Measurements from ENCODE around the gene ZNF408.

The ZNF408 gene

DNA sequence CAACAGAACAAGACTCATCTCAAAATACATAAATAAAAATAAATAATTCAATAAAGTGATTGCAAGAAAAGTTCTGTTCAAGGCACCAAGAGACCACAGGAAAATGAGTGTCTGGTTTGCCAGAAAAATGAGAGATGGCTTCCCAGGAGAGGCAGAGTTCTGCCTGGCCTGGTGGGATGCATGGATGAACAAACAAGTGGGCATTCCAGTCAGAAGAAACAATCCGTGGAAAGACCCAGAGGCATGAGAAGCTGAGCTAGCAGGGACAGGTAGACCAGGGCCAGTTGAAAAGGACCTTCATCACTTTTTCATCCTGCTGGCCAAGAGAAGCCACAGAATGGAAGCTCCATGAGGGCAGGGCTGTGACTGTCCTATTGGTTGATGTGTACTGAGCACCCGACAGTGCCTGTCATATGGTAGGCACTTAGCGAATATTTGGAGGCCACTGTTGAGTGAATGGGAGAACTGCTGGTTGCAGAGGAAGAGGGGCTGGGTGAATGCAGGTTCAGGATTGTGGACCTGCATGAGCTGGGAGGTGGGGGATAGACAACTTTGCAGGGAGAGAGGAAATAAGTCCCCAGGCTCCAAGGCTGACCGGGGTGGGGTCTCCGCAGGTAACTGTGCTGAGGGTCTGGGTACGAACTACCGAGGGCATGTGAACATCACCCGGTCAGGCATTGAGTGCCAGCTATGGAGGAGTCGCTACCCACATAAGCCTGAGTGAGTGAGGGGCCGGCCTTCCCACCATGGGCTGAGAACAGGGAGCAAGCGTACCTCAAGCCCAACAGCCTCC is 21.9 kb downstream of the ZNF408 start:
- DNase-seq (ENCODE audit: low read depth) = no peak
- no peak overlapping the region for H3K4me3 ChIP-seq (ENCODE audit: low read length)
- TF ChIP-seq, protein P1, sequence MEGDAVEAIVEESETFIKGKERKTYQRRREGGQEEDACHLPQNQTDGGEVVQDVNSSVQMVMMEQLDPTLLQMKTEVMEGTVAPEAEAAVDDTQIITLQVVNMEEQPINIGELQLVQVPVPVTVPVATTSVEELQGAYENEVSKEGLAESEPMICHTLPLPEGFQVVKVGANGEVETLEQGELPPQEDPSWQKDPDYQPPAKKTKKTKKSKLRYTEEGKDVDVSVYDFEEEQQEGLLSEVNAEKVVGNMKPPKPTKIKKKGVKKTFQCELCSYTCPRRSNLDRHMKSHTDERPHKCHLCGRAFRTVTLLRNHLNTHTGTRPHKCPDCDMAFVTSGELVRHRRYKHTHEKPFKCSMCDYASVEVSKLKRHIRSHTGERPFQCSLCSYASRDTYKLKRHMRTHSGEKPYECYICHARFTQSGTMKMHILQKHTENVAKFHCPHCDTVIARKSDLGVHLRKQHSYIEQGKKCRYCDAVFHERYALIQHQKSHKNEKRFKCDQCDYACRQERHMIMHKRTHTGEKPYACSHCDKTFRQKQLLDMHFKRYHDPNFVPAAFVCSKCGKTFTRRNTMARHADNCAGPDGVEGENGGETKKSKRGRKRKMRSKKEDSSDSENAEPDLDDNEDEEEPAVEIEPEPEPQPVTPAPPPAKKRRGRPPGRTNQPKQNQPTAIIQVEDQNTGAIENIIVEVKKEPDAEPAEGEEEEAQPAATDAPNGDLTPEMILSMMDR (conservative IDR thresholded peaks at IDR 0.05; ENCODE audit: low read length) = no peak

DNA sequence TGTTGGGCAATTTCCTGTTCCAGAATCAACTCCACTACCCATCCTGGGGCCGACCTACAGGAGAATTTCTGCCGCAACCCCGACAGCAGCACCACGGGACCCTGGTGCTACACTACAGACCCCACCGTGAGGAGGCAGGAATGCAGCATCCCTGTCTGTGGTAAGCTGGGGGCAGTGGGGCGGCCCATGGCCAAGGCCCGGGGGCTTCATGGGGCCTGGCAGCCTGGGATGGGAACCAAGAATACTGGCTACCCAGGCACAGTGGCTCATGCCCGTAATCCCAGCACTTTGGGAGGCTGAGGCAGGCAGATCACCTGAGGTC is 22.5 kb downstream of the ZNF408 start:
- DNase-seq (ENCODE audit: low read depth) = no peak
- TF ChIP-seq, protein P1 (conservative IDR thresholded peaks at IDR 0.05; ENCODE audit: low read length) = no peak

DNA sequence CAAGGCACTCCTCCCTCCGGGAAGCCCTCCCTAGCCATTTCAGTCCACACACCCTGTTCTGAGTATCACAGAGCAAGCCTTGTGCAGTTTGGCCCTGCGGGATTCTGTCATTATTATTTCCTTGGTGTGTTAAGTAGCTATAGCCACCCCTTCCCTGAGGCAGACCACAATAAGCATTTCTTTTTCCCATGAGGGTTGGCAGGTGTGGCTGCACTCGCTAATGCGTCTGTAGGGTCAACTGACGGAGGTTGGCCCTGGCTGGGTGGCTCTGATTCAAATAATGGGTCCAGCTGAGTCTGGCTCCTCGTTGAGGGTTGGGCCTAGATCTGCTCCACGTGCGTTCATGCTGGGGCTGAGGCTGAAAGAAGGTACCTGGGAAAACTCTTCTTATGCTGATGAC is 23.3 kb downstream of the ZNF408 start:
- no peak for DNase-seq (ENCODE audit: low read depth)
- TF ChIP-seq, protein P1 (conservative IDR thresholded peaks at IDR 0.05; ENCODE audit: low read length) = no peak
- no peak overlapping the region for H3K4me3 ChIP-seq (ENCODE audit: low read length)

More for the DNA sequence above, 22.5 kb downstream of the ZNF408 start:
- no peak overlapping the region for H3K4me3 ChIP-seq (ENCODE audit: low read length)

DNA sequence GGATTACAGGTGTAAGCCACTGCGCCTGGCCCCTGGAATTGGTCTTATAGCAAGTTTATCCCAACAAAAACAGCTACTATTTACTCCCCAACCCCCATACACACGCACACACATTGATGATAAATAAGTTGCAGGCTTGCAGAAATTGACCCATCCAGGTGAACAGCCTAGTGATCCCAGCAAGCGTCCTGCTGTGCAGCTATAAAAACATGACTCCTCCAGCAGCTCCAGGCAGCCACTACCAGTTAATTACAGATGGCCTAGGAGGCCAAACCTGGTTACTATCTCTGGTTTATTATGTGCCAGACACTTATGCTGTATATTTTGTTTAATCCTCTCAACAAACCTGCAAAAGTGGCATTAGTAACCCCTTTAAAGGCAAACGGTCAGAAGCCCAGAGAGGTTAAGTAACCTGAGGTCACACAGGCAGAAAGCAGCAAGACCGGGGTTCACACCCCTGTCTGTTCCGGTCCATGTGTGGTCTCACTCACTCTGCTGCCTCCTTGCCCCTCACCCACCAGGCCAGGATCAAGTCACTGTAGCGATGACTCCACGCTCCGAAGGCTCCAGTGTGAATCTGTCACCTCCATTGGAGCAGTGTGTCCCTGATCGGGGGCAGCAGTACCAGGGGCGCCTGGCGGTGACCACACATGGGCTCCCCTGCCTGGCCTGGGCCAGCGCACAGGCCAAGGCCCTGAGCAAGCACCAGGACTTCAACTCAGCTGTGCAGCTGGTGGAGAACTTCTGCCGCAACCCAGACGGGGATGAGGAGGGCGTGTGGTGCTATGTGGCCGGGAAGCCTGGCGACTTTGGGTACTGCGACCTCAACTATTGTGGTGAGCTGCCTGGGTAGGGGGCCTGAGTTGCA is 24.7 kb downstream of the ZNF408 start:
- no peak for DNase-seq (ENCODE audit: low read depth)
- TF ChIP-seq, protein P1 (conservative IDR thresholded peaks at IDR 0.05; ENCODE audit: low read length) = no peak
- no peak overlapping the region for H3K4me3 ChIP-seq (ENCODE audit: low read length)

DNA sequence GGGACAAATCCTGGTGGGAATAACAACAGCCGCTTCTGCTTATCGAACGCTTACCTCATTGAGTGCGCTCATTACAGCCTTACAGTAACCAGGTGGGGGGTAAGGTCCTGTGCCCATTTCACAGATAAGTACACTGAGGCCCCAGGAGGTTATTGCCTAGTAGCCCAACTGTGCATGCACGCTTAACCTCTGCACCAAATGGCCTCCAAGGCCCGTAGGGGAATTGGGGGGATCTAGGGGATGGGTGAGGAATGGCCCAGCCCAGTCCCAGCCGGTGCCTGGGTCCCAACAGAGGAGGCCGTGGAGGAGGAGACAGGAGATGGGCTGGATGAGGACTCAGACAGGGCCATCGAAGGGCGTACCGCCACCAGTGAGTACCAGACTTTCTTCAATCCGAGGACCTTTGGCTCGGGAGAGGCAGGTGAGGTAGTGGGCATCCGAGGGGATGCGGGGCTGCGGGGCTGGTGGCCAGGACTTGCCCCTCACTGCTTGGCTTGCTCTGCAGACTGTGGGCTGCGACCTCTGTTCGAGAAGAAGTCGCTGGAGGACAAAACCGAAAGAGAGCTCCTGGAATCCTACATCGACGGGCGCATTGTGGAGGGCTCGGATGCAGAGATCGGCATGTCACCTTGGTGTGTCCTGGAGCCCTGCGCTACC is 25.5 kb downstream of the ZNF408 start:
- no peak overlapping the region for H3K4me3 ChIP-seq (ENCODE audit: low read length)
- TF ChIP-seq, protein P1 (conservative IDR thresholded peaks at IDR 0.05; ENCODE audit: low read length) = no peak
- no peak for DNase-seq (ENCODE audit: low read depth)

DNA sequence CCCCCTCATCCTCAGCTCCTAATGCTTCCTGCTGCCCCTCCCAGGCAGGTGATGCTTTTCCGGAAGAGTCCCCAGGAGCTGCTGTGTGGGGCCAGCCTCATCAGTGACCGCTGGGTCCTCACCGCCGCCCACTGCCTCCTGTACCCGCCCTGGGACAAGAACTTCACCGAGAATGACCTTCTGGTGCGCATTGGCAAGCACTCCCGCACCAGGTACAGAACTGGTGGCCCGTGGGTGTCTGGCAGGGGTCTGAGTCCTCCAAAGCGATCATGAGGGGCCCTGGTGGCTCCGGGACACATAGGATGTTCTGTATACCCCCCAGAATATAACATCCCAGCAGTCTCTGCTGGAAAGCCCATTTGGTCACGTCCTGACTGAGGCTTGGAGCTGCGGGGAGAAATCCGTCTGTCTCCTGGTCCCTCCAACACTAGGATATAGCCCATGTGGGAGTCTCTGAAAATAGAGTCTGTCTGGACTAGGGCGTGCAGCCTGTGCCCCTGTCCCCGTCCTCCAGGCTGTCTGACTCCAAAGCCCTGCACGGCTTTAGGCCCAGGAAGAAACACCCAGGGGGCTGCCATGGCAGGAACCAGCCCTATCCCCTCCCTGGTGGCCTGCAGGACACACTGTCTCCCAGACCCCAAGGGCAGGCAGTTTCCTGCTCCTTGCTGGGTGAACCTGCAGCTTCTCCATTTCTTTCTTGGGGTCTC is 27.3 kb downstream of the ZNF408 start:
- DNase-seq (ENCODE audit: low read depth) = no peak
- TF ChIP-seq, protein P1 (conservative IDR thresholded peaks at IDR 0.05; ENCODE audit: low read length) = no peak
- H3K4me3 ChIP-seq (ENCODE audit: low read length) = no peak overlapping the region

Measured in AG10803 (cell line).